ENCODE results near the gene GARNL3.

The GARNL3 gene

DNA sequence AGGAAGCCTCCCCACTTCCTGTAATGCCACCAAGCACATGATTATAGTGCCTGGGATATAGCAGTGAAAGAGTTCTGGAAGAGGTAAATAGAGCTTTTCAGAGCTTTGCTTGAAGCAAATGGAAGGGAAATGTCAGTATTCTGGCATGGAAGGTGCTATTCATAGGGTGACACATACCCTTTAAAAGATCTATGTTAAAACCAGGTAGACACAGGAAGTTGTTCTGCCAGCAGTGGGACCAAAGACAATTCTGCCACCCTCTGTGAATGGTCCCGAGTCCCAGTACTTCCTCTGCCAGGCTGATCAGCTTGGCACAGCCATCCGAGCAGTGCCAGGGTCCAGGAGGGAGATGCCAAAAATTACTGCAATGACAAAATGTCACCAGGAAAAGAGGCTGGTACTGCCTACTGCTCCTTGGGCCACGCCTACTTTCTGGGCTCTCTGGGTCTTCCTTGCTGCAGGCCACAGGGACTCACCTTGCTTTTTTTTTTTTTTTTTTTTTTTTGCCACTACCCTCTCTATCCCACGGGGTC, 26.7 kb downstream of the GARNL3 start:
- TF ChIP-seq POLR2AphosphoS5 (IDR thresholded peaks at IDR 0.05; ENCODE audit: low read depth): no peak
- TF ChIP-seq GABPA (IDR thresholded peaks at IDR 0.05; ENCODE audit: low read depth): no peak
- TF ChIP-seq, protein P1, sequence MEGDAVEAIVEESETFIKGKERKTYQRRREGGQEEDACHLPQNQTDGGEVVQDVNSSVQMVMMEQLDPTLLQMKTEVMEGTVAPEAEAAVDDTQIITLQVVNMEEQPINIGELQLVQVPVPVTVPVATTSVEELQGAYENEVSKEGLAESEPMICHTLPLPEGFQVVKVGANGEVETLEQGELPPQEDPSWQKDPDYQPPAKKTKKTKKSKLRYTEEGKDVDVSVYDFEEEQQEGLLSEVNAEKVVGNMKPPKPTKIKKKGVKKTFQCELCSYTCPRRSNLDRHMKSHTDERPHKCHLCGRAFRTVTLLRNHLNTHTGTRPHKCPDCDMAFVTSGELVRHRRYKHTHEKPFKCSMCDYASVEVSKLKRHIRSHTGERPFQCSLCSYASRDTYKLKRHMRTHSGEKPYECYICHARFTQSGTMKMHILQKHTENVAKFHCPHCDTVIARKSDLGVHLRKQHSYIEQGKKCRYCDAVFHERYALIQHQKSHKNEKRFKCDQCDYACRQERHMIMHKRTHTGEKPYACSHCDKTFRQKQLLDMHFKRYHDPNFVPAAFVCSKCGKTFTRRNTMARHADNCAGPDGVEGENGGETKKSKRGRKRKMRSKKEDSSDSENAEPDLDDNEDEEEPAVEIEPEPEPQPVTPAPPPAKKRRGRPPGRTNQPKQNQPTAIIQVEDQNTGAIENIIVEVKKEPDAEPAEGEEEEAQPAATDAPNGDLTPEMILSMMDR (IDR thresholded peaks at IDR 0.05; ENCODE audit: insufficient read depth, low read length): no peak
- no peak for TF ChIP-seq REST (IDR thresholded peaks at IDR 0.05; ENCODE audit: insufficient replicate concordance, low read depth)
- no peak for TF ChIP-seq SPI1 (IDR thresholded peaks at IDR 0.05; ENCODE audit: borderline replicate concordance, low read depth)
- no peak overlapping the region for H3K27ac ChIP-seq (replicated peaks)
- H3K4me3 ChIP-seq (replicated peaks; ENCODE audit: insufficient read depth, low read length): no peak overlapping the region
- no peaks in the 10 kb centered on the region for H3K27me3 ChIP-seq (ENCODE audit: insufficient read depth, poor library complexity, severe bottlenecking)
- DNase-seq (ENCODE audit: low read depth in 1 of 2, low spot score in 1 of 2): no peak

GRCh38 chr9:127292415-127292814, 27.8 kb downstream of the GARNL3 start:
- Histone ChIP-seq H3K27me3 (ENCODE audit: insufficient read depth, poor library complexity, severe bottlenecking) (no peaks in the 10 kb centered on the region), H3K4me3 (replicated peaks; ENCODE audit: insufficient read depth, low read length) (no peak overlapping the region), H3K27ac (replicated peaks) (no peak overlapping the region)
- DNase-seq (ENCODE audit: low read depth in 1 of 2, low spot score in 1 of 2): no peak
- TF ChIP-seq, protein P1 (IDR thresholded peaks at IDR 0.05; ENCODE audit: insufficient read depth, low read length): no peak
- TF ChIP-seq GABPA (IDR thresholded peaks at IDR 0.05; ENCODE audit: low read depth): no peak
- TF ChIP-seq REST (IDR thresholded peaks at IDR 0.05; ENCODE audit: insufficient replicate concordance, low read depth): no peak
- no peak for TF ChIP-seq SPI1 (IDR thresholded peaks at IDR 0.05; ENCODE audit: borderline replicate concordance, low read depth)
- no peak for TF ChIP-seq POLR2AphosphoS5 (IDR thresholded peaks at IDR 0.05; ENCODE audit: low read depth)

- no peak for DNase-seq (ENCODE audit: low read depth in 1 of 2, low spot score in 1 of 2)
- Histone ChIP-seq H3K27ac (replicated peaks) (no peak overlapping the region), H3K4me3 (replicated peaks; ENCODE audit: insufficient read depth, low read length) (no peak overlapping the region), H3K27me3 (ENCODE audit: insufficient read depth, poor library complexity, severe bottlenecking) (no peaks in the 10 kb centered on the region)
- TF ChIP-seq REST (IDR thresholded peaks at IDR 0.05; ENCODE audit: insufficient replicate concordance, low read depth): no peak
- TF ChIP-seq GABPA (IDR thresholded peaks at IDR 0.05; ENCODE audit: low read depth): no peak
- no peak for TF ChIP-seq SPI1 (IDR thresholded peaks at IDR 0.05; ENCODE audit: borderline replicate concordance, low read depth)
- TF ChIP-seq, protein P1 (IDR thresholded peaks at IDR 0.05; ENCODE audit: insufficient read depth, low read length): no peak
Observed at GRCh38 chr9:127293328-127293727, 28.8 kb downstream of the GARNL3 start.

All from HL-60 (cell line).